K562 treated with DMSO at 1 percent for 4 hours (cell line): ENCODE results near the gene TARDBP. TPM values are rescaled to one million over a fixed set of nuclear protein-coding genes. Genes with fewer than 3 reads are reported as not detected.

Experiments used
- total RNA-seq: library from RNA; unstranded; fragments of 300-600 nt; gene quantifications from 2 replicates; pipeline ENCODE4 v1.2.3, GENCODE V29; 2022; ENCODE audit not compliant: insufficient read depth

TARDBP gene
- total RNA-seq = 107 and 112 TPM in 2 replicates

GRCh38 chr1:11012260-11013159 is at the start of gene TARDBP:
TSS of gene TARDBP (plus strand) at chr1:11012654. CDS start at chr1:11013728, 1,074 bp downstream.

GRCh38 chr1:11046625-11047365 is 34.3 kb downstream of the TARDBP start, which contains the start of gene MASP2:
TSS of gene MASP2 (minus strand) at chr1:11047239. CDS start at chr1:11047207, 32 bp downstream.

GRCh38 chr1:11059968-11060830 is 47.7 kb downstream of the TARDBP start, which contains the start of gene SRM:
TSS of gene SRM (minus strand) at chr1:11060018. CDS start at chr1:11059943, 75 bp downstream.

Other genes starting within 250 kb of the TARDBP start
- 2.2 and 3.0 TPM in 2 replicates for gene CASZ1, start 216.0 kb upstream of the TARDBP start, total RNA-seq
- gene MASP2, start 34.6 kb downstream of the TARDBP start, total RNA-seq = 2.7 and 3.4 TPM in 2 replicates
- gene SRM, start 47.4 kb downstream of the TARDBP start, total RNA-seq = 123 and 129 TPM in 2 replicates
- gene EXOSC10, start 87.2 kb downstream of the TARDBP start, total RNA-seq = 78.4 and 86.2 TPM in 2 replicates
- gene ANGPTL7, start 176.7 kb downstream of the TARDBP start, total RNA-seq = not detected in 2 replicates
- 42.9 and 57.7 TPM in 2 replicates for gene MTOR, start 249.9 kb downstream of the TARDBP start, total RNA-seq